ENCODE measurements around the gene SEMA3G.

GRCh38 chr3:52388933-52389332, 56.0 kb downstream of the SEMA3G start:
- no peak for TF ChIP-seq CTCF (conservative IDR thresholded peaks at IDR 0.05; ENCODE audit: low read depth, low read length)
- no peak for TF ChIP-seq EZH2 (IDR thresholded peaks at IDR 0.05; ENCODE audit: borderline replicate concordance, low read depth, low read length, poor library complexity, severe bottlenecking)
